A673 (cell line): ENCODE results near the gene MCM7.

ENCODE experiments used
- CTCF ChIP-seq: fragments of 300-800, 200-600 bp; sonication (generic); conservative IDR thresholded peaks from 2 replicates; pipeline ENCODE4 v1.5.1; 2017; ENCODE audit warnings: low read depth, mild to moderate bottlenecking, antibody characterized with exemption, low read length, moderate library complexity, mixed read lengths
- EZH2 ChIP-seq: fragments of 200-600 bp; sonication (generic); IDR thresholded peaks from 2 replicates; pipeline ENCODE4 v1.6.1; 2017; ENCODE audit warnings: borderline replicate concordance, low read depth, mild to moderate bottlenecking, mixed read lengths, antibody characterized with exemption, low read length; ENCODE audit not compliant: poor library complexity, severe bottlenecking

DNA sequence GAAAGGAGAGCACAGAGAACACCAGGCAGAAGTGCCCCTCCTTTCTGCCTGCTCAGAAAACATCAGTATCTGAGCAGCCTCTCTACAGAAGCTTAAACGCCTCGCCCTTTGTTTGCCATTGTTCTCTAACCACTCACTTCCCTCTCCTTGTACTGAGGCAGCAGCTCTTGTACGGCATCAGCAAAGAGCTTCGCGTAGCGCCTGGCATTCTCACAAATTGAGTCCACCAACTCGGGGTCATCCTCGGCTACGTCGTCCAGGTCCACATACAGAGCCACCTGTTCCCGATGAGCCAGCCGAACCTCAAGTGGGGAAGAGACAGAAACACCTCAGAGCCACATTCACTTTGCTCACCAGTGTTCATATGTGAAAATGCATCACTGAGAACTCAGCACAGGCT lies 1.7 kb downstream of the MCM7 start:
- TF ChIP-seq CTCF: no peak
- TF ChIP-seq EZH2: no peak
